Astrocyte (in vitro differentiated cells and primary cell): ENCODE results near the gene MXRA5. TPM values are rescaled to one million over a fixed set of nuclear protein-coding genes. Genes with fewer than 3 reads are reported as not detected.
A peak's percentile ranks its signal among the peaks of the same experiment; 100 is the strongest.
"Not testable (repeated sequence)": the region's sequence is repeated elsewhere in the genome, so short reads cannot be mapped to it uniquely, and the experiment has no call there.

ENCODE experiments used
- DNase-seq: peaks from one replicate; pipeline ENCODE4 v3.0.0-alpha.2; 2010; ENCODE audit warnings: low read depth
- FAIRE-seq: peaks from 2 replicates; lab custom pipeline; 2011; peaks lifted over from hg19 to GRCh38; lab: Jason Lieb, UNC
- H2AFZ ChIP-seq: 2 replicates; pipeline ENCODE4 v1.6.0; 2012; ENCODE audit warnings: low read depth, low read length, inconsistent platforms
- H3K27ac ChIP-seq: 2 replicates; pipeline ENCODE4 v1.5.1; 2011; ENCODE audit warnings: low read depth, low read length, inconsistent platforms
- H3K27me3 ChIP-seq: 2 replicates; pipeline ENCODE4 v1.6.0; 2011; ENCODE audit warnings: low read length, inconsistent platforms; ENCODE audit not compliant: insufficient read depth
- H3K36me3 ChIP-seq: 2 replicates; pipeline ENCODE4 v1.5.1; 2011; ENCODE audit warnings: low read length, inconsistent platforms; ENCODE audit not compliant: insufficient read depth
- H3K4me1 ChIP-seq: 2 replicates; pipeline ENCODE4 v1.5.1; 2011; ENCODE audit warnings: low read length, inconsistent platforms; ENCODE audit not compliant: insufficient read depth
- H3K4me2 ChIP-seq: 2 replicates; pipeline ENCODE4 v1.6.0; 2012; ENCODE audit warnings: low read length, inconsistent platforms
- H3K4me3 ChIP-seq: 2 replicates; pipeline ENCODE4 v1.5.1; 2011; ENCODE audit warnings: low read depth, mild to moderate bottlenecking, low read length, inconsistent platforms; ENCODE audit not compliant: insufficient read depth
- H3K79me2 ChIP-seq: 2 replicates; pipeline ENCODE4 v1.6.0; 2012; ENCODE audit warnings: mild to moderate bottlenecking, low read length, inconsistent platforms; ENCODE audit not compliant: insufficient read depth
- H3K9ac ChIP-seq: 2 replicates; pipeline ENCODE4 v1.6.0; 2012; ENCODE audit warnings: mild to moderate bottlenecking, low read length, inconsistent platforms
- H3K9me3 ChIP-seq: 2 replicates; pipeline ENCODE4 v1.5.1; 2012; ENCODE audit warnings: low read depth, mild to moderate bottlenecking, low read length, inconsistent platforms; ENCODE audit not compliant: insufficient read depth
- H4K20me1 ChIP-seq: 2 replicates; pipeline ENCODE4 v1.6.0; 2012; ENCODE audit warnings: low read length, inconsistent platforms; ENCODE audit not compliant: insufficient read depth
- H3K27ac Mint-ChIP-seq: one replicate; pipeline ENCODE4 v1.8.0; 2021; ENCODE audit warnings: mild to moderate bottlenecking, mixed read lengths; ENCODE audit not compliant: unreplicated experiment
- H3K27me3 Mint-ChIP-seq: one replicate; pipeline ENCODE4 v1.8.0; 2021; ENCODE audit warnings: low read depth, mixed read lengths; ENCODE audit not compliant: unreplicated experiment
- H3K36me3 Mint-ChIP-seq: one replicate; pipeline ENCODE4 v1.8.0; 2021; ENCODE audit warnings: low read depth, mixed read lengths; ENCODE audit not compliant: unreplicated experiment
- H3K4me1 Mint-ChIP-seq: one replicate; pipeline ENCODE4 v1.8.0; 2021; ENCODE audit warnings: low read depth, mixed read lengths; ENCODE audit not compliant: unreplicated experiment
- H3K4me3 Mint-ChIP-seq: one replicate; pipeline ENCODE4 v1.8.0; 2021; ENCODE audit warnings: mild to moderate bottlenecking, moderate library complexity, mixed read lengths; ENCODE audit not compliant: unreplicated experiment
- H3K9me3 Mint-ChIP-seq: one replicate; pipeline ENCODE4 v1.8.0; 2021; ENCODE audit warnings: mild to moderate bottlenecking, mixed read lengths; ENCODE audit not compliant: unreplicated experiment
- CTCF ChIP-seq: IDR thresholded peaks from 2 replicates; pipeline ENCODE4 v1.5.1; 2011; ENCODE audit warnings: low read depth, mild to moderate bottlenecking, inconsistent platforms, low read length, moderate library complexity; ENCODE audit not compliant: insufficient read depth
- EZH2 ChIP-seq: IDR thresholded peaks from 2 replicates; pipeline ENCODE4 v1.6.1; 2012; ENCODE audit warnings: mild to moderate bottlenecking, low read length, inconsistent platforms; ENCODE audit not compliant: insufficient read depth
- total RNA-seq: library from RNA; stranded (reverse); gene quantifications from 2 replicates; pipeline ENCODE4 v1.2.1, GENCODE V29; 2021

MXRA5 gene
- total RNA-seq, 1 donor from 2014 or later, result 23.3 TPM

GRCh38 chrX:3280706-3281105 is 65.7 kb downstream of the MXRA5 start:
- H3K36me3 Mint-ChIP-seq, result no peaks in the 10 kb centered on the region
- H3K9ac ChIP-seq, result no peak overlapping the region
- H3K4me3 Mint-ChIP-seq, result no peak overlapping the region
- H3K4me1 Mint-ChIP-seq, result no peaks in the 10 kb centered on the region
- no peaks in the 10 kb centered on the region for H3K27me3 Mint-ChIP-seq
- H3K27ac ChIP-seq, result no peak overlapping the region
- H3K79me2 ChIP-seq, result no peaks in the 10 kb centered on the region
- H2AFZ ChIP-seq, result no peak overlapping the region
- H3K4me3 ChIP-seq, result no peak overlapping the region
- DNase-seq, result peak; percentile 34
- peaks cover 3% of the 10 kb centered on the region for H3K4me1 ChIP-seq
- H4K20me1 ChIP-seq, result no peaks in the 10 kb centered on the region
- no peaks in the 10 kb centered on the region for H3K27me3 ChIP-seq
- TF ChIP-seq EZH2, result no peak
- TF ChIP-seq CTCF, result no peak
- H3K9me3 Mint-ChIP-seq, result peaks cover 6% of the 10 kb centered on the region
- no peak overlapping the region for H3K4me2 ChIP-seq
- peak; percentile 100 for FAIRE-seq
- no peak overlapping the region for H3K27ac Mint-ChIP-seq
- H3K36me3 ChIP-seq, result no peaks in the 10 kb centered on the region
- H3K9me3 ChIP-seq, result no peaks in the 10 kb centered on the region

- not testable (repeated sequence) for FAIRE-seq, H3K36me3 Mint-ChIP-seq
- H3K27ac Mint-ChIP-seq, result peak overlapping the region; percentile 93
These were observed 72.8 kb downstream of the MXRA5 start for GRCh38 chrX:3273668-3274067.

GRCh38 chrX:3271834-3272186 is 74.6 kb downstream of the MXRA5 start:
- no peaks in the 10 kb centered on the region for H3K36me3 ChIP-seq
- H3K9me3 ChIP-seq, result no peaks in the 10 kb centered on the region
- H4K20me1 ChIP-seq, result no peaks in the 10 kb centered on the region
- no peaks in the 10 kb centered on the region for H3K79me2 ChIP-seq
- H3K27me3 Mint-ChIP-seq, result no peaks in the 10 kb centered on the region
- DNase-seq, result peak; percentile 95
- peak overlapping the region; percentile 24 for H3K4me3 ChIP-seq
- no peak for FAIRE-seq
- peak overlapping the region; percentile 80 for H3K27ac ChIP-seq
- peak overlapping the region; percentile 76 for H3K4me2 ChIP-seq
- H3K9me3 Mint-ChIP-seq, result peaks cover 11% of the 10 kb centered on the region
- peaks cover 31% of the 10 kb centered on the region for H3K4me1 Mint-ChIP-seq
- peak overlapping the region; percentile 67 for H3K9ac ChIP-seq
- H2AFZ ChIP-seq, result no peak overlapping the region
- peaks cover 23% of the 10 kb centered on the region for H3K4me1 ChIP-seq
- H3K27ac Mint-ChIP-seq, result peak overlapping the region; percentile 91
- H3K36me3 Mint-ChIP-seq, result peaks cover 2% of the 10 kb centered on the region
- no peaks in the 10 kb centered on the region for H3K27me3 ChIP-seq
- H3K4me3 Mint-ChIP-seq, result no peak overlapping the region
- TF ChIP-seq EZH2, result no peak
- TF ChIP-seq CTCF, result no peak

More at GRCh38 chrX:3273668-3274067, 72.8 kb downstream of the MXRA5 start:
- not testable (repeated sequence) for H3K36me3 ChIP-seq, H3K27me3 ChIP-seq, H3K9ac ChIP-seq, DNase-seq, H3K9me3 ChIP-seq, H3K4me3 Mint-ChIP-seq, H3K4me3 ChIP-seq, H3K27me3 Mint-ChIP-seq, H4K20me1 ChIP-seq, H3K79me2 ChIP-seq, H3K4me2 ChIP-seq, H3K27ac ChIP-seq, H2AFZ ChIP-seq
- peaks cover 23% of the 10 kb centered on the region for H3K4me1 ChIP-seq
- H3K9me3 Mint-ChIP-seq, result peaks cover 17% of the 10 kb centered on the region
- H3K4me1 Mint-ChIP-seq, result peaks cover 25% of the 10 kb centered on the region
